ENCODE measurements around the gene DLGAP1.

Gene DLGAP1

GRCh38 chr18:4453874-4454536 is 1.1 kb downstream of the DLGAP1 start:
- H2BK120ac ChIP-seq (ENCODE audit: low read depth, low read length): no peak overlapping the region
- no peak overlapping the region for H3K27ac ChIP-seq (replicated peaks; ENCODE audit: low read length)
- H3K4ac ChIP-seq (ENCODE audit: low read length): no peak overlapping the region
- H2AK5ac ChIP-seq (ENCODE audit: low read depth, low read length): no peak overlapping the region
- H3K9me3 ChIP-seq (replicated peaks in 1 of 2; ENCODE audit: control insufficient read depth in 2 of 2, insufficient read depth in 1 of 2, low read depth in 1 of 2, low read length in 2 of 2): no peaks in the 10 kb centered on the region
- peak overlapping the region; percentile 84 for H3K9ac ChIP-seq (ENCODE audit: low read depth, low read length, poor library complexity)
- H3K4me1 ChIP-seq (ENCODE audit: control insufficient read depth in 2 of 2, insufficient read depth in 1 of 2, low read depth in 1 of 2, low read length in 2 of 2): peaks cover 4 to 6% of the 10 kb centered on the region in 2 donors
- H3K79me1 ChIP-seq (ENCODE audit: low read depth, low read length): no peaks in the 10 kb centered on the region
- peak overlapping the region; percentile 57 to 99 for H3K4me3 ChIP-seq (ENCODE audit: low read length in 2 of 2)
- H2BK5ac ChIP-seq (ENCODE audit: low read length): no peak overlapping the region
- H3K36me3 ChIP-seq (replicated peaks in 1 of 2; ENCODE audit: control insufficient read depth in 2 of 2, insufficient read depth in 2 of 2, low read length in 2 of 2): no peaks in the 10 kb centered on the region
- H3K23ac ChIP-seq (ENCODE audit: low read depth, low read length, poor library complexity): peak overlapping the region; percentile 12
- no peak overlapping the region for H3K14ac ChIP-seq (ENCODE audit: low read length)
- H2BK12ac ChIP-seq (ENCODE audit: low read length): no peak overlapping the region
- H2BK15ac ChIP-seq (ENCODE audit: low read length): no peak overlapping the region
- H3K18ac ChIP-seq (ENCODE audit: low read length): peak overlapping the region; percentile 79
- peaks cover 0 to 40% (median 3%) of the 10 kb centered on the region in 3 experiments for H3K27me3 ChIP-seq (ENCODE audit: control insufficient read depth in 3 of 3, insufficient read depth in 3 of 3, low read depth in 1 of 3, low read length in 3 of 3)
- DNase-seq (ENCODE audit: low spot score): peak; percentile 44
- H3K4me2 ChIP-seq (ENCODE audit: insufficient read depth, low read length, poor library complexity, severe bottlenecking): peak overlapping the region; percentile 98
- H4K8ac ChIP-seq (ENCODE audit: low read depth, low read length): no peak overlapping the region
- WGBS, 2 donors (ENCODE audit: extremely low coverage in 2 of 2, insufficient read length in 2 of 2, insufficient replicate concordance in 1 of 2): no CpG with 5 or more reads among the region's 46 CpGs
- no peak overlapping the region for H4K91ac ChIP-seq (ENCODE audit: low read depth, low read length, poor library complexity)
- H2AFZ ChIP-seq (ENCODE audit: low read length): peak overlapping the region; percentile 97

GRCh38 chr18:4453567-4453873 is 1.6 kb downstream of the DLGAP1 start:
- Histone ChIP-seq H3K36me3 (replicated peaks in 1 of 2; ENCODE audit: control insufficient read depth in 2 of 2, insufficient read depth in 2 of 2, low read length in 2 of 2) (no peaks in the 10 kb centered on the region), H3K4me2 (ENCODE audit: insufficient read depth, low read length, poor library complexity, severe bottlenecking) (peak overlapping the region; percentile 98), H2BK120ac (ENCODE audit: low read depth, low read length) (no peak overlapping the region), H2AFZ (ENCODE audit: low read length) (peak overlapping the region; percentile 97), H3K14ac (ENCODE audit: low read length) (no peak overlapping the region), H3K27me3 (ENCODE audit: control insufficient read depth in 3 of 3, insufficient read depth in 3 of 3, low read depth in 1 of 3, low read length in 3 of 3) (peaks cover 0 to 40% (median 3%) of the 10 kb centered on the region in 3 experiments), H3K9ac (ENCODE audit: low read depth, low read length, poor library complexity) (peak overlapping the region; percentile 84), H3K23ac (ENCODE audit: low read depth, low read length, poor library complexity) (no peak overlapping the region), H2BK5ac (ENCODE audit: low read length) (no peak overlapping the region), H3K27ac (replicated peaks; ENCODE audit: low read length) (no peak overlapping the region), H3K4ac (ENCODE audit: low read length) (no peak overlapping the region), H2BK15ac (ENCODE audit: low read length) (no peak overlapping the region), H4K8ac (ENCODE audit: low read depth, low read length) (no peak overlapping the region), H3K9me3 (replicated peaks in 1 of 2; ENCODE audit: control insufficient read depth in 2 of 2, insufficient read depth in 1 of 2, low read depth in 1 of 2, low read length in 2 of 2) (no peaks in the 10 kb centered on the region), H3K4me3 (ENCODE audit: low read length in 2 of 2) (peak overlapping the region; percentile 57 to 99), H3K4me1 (ENCODE audit: control insufficient read depth in 2 of 2, insufficient read depth in 1 of 2, low read depth in 1 of 2, low read length in 2 of 2) (peaks cover 4 to 6% of the 10 kb centered on the region in 2 donors), H4K91ac (ENCODE audit: low read depth, low read length, poor library complexity) (no peak overlapping the region), H3K79me1 (ENCODE audit: low read depth, low read length) (no peaks in the 10 kb centered on the region), H2AK5ac (ENCODE audit: low read depth, low read length) (no peak overlapping the region), H2BK12ac (ENCODE audit: low read length) (no peak overlapping the region), H3K18ac (ENCODE audit: low read length) (no peak overlapping the region)
- no CpG with 5 or more reads among the region's 8 CpGs for WGBS, 2 donors (ENCODE audit: extremely low coverage in 2 of 2, insufficient read length in 2 of 2, insufficient replicate concordance in 1 of 2)
- DNase-seq (ENCODE audit: low spot score): no peak

- no peak overlapping the region for H3K4me2 ChIP-seq (ENCODE audit: insufficient read depth, low read length, poor library complexity, severe bottlenecking)
- no peaks in the 10 kb centered on the region for H3K79me1 ChIP-seq (ENCODE audit: low read depth, low read length)
- no peak overlapping the region for H2BK15ac ChIP-seq (ENCODE audit: low read length)
- no peak for DNase-seq (ENCODE audit: low spot score)
- peaks cover 3 to 4% of the 10 kb centered on the region in 2 donors for H3K4me1 ChIP-seq (ENCODE audit: control insufficient read depth in 2 of 2, insufficient read depth in 1 of 2, low read depth in 1 of 2, low read length in 2 of 2)
- no peak overlapping the region for H3K18ac ChIP-seq (ENCODE audit: low read length)
- H4K8ac ChIP-seq (ENCODE audit: low read depth, low read length): no peak overlapping the region
- no peak overlapping the region for H2BK120ac ChIP-seq (ENCODE audit: low read depth, low read length)
- H2AK5ac ChIP-seq (ENCODE audit: low read depth, low read length): no peak overlapping the region
- H2BK12ac ChIP-seq (ENCODE audit: low read length): no peak overlapping the region
- no peaks in the 10 kb centered on the region for H3K9me3 ChIP-seq (replicated peaks in 1 of 2; ENCODE audit: control insufficient read depth in 2 of 2, insufficient read depth in 1 of 2, low read depth in 1 of 2, low read length in 2 of 2)
- no peak overlapping the region for H2BK5ac ChIP-seq (ENCODE audit: low read length)
- no peak overlapping the region for H3K4me3 ChIP-seq (ENCODE audit: low read length in 2 of 2)
- no peaks in the 10 kb centered on the region for H3K36me3 ChIP-seq (replicated peaks in 1 of 2; ENCODE audit: control insufficient read depth in 2 of 2, insufficient read depth in 2 of 2, low read length in 2 of 2)
- H4K91ac ChIP-seq (ENCODE audit: low read depth, low read length, poor library complexity): no peak overlapping the region
- H3K23ac ChIP-seq (ENCODE audit: low read depth, low read length, poor library complexity): no peak overlapping the region
- no peak overlapping the region for H3K9ac ChIP-seq (ENCODE audit: low read depth, low read length, poor library complexity)
- H3K27me3 ChIP-seq (ENCODE audit: control insufficient read depth in 3 of 3, insufficient read depth in 3 of 3, low read depth in 1 of 3, low read length in 3 of 3): peaks cover 0 to 27% (median 3%) of the 10 kb centered on the region in 3 experiments
- no peak overlapping the region for H2AFZ ChIP-seq (ENCODE audit: low read length)
- H3K27ac ChIP-seq (replicated peaks; ENCODE audit: low read length): no peak overlapping the region
- WGBS, 2 donors (ENCODE audit: extremely low coverage in 2 of 2, insufficient read length in 2 of 2, insufficient replicate concordance in 1 of 2): no CpG with 5 or more reads among the region's 2 CpGs
- H3K4ac ChIP-seq (ENCODE audit: low read length): no peak overlapping the region
- H3K14ac ChIP-seq (ENCODE audit: low read length): no peak overlapping the region
These were observed 4.9 kb downstream of the DLGAP1 start for GRCh38 chr18:4450065-4450658.

- H3K14ac ChIP-seq (ENCODE audit: low read length): no peak overlapping the region
- H2AFZ ChIP-seq (ENCODE audit: low read length): no peak overlapping the region
- peaks cover 0 to 2% (median 0%) of the 10 kb centered on the region in 3 experiments for H3K27me3 ChIP-seq (ENCODE audit: control insufficient read depth in 3 of 3, insufficient read depth in 3 of 3, low read depth in 1 of 3, low read length in 3 of 3)
- H3K4me1 ChIP-seq (ENCODE audit: control insufficient read depth in 2 of 2, insufficient read depth in 1 of 2, low read depth in 1 of 2, low read length in 2 of 2): no peaks in the 10 kb centered on the region
- no peaks in the 10 kb centered on the region for H3K79me1 ChIP-seq (ENCODE audit: low read depth, low read length)
- H3K23ac ChIP-seq (ENCODE audit: low read depth, low read length, poor library complexity): no peak overlapping the region
- no peak overlapping the region for H3K27ac ChIP-seq (replicated peaks; ENCODE audit: low read length)
- no peak overlapping the region for H2BK15ac ChIP-seq (ENCODE audit: low read length)
- H4K8ac ChIP-seq (ENCODE audit: low read depth, low read length): no peak overlapping the region
- H4K91ac ChIP-seq (ENCODE audit: low read depth, low read length, poor library complexity): no peak overlapping the region
- no peak overlapping the region for H3K4me3 ChIP-seq (ENCODE audit: low read length in 2 of 2)
- no CpG with 5 or more reads among the region's 4 CpGs for WGBS, 2 donors (ENCODE audit: extremely low coverage in 2 of 2, insufficient read length in 2 of 2, insufficient replicate concordance in 1 of 2)
- no peak overlapping the region for H3K18ac ChIP-seq (ENCODE audit: low read length)
- H2BK5ac ChIP-seq (ENCODE audit: low read length): no peak overlapping the region
- no peak for DNase-seq (ENCODE audit: low spot score)
- no peak overlapping the region for H2BK120ac ChIP-seq (ENCODE audit: low read depth, low read length)
- no peak overlapping the region for H3K9ac ChIP-seq (ENCODE audit: low read depth, low read length, poor library complexity)
- H2AK5ac ChIP-seq (ENCODE audit: low read depth, low read length): no peak overlapping the region
- no peaks in the 10 kb centered on the region for H3K36me3 ChIP-seq (replicated peaks in 1 of 2; ENCODE audit: control insufficient read depth in 2 of 2, insufficient read depth in 2 of 2, low read length in 2 of 2)
- no peak overlapping the region for H3K4ac ChIP-seq (ENCODE audit: low read length)
- no peak overlapping the region for H2BK12ac ChIP-seq (ENCODE audit: low read length)
- no peaks in the 10 kb centered on the region for H3K9me3 ChIP-seq (replicated peaks in 1 of 2; ENCODE audit: control insufficient read depth in 2 of 2, insufficient read depth in 1 of 2, low read depth in 1 of 2, low read length in 2 of 2)
- no peak overlapping the region for H3K4me2 ChIP-seq (ENCODE audit: insufficient read depth, low read length, poor library complexity, severe bottlenecking)
These were observed 9.2 kb downstream of the DLGAP1 start for GRCh38 chr18:4445902-4446301.

All from neuronal stem cell (in vitro differentiated cells).